ENCODE measurements around the gene ZFP92.
"Not testable (repeated sequence)": the region's sequence is repeated elsewhere in the genome, so short reads cannot be mapped to it uniquely, and the experiment has no call there.

ZFP92 gene

GRCh38 chrX:153411255-153411987, at the start of gene ZFP92:
Gene ZFP92, plus strand, starts transcription at chrX:153411472. Its CDS starts 6,851 bp downstream, at chrX:153418323.
- no peak for DNase-seq (ENCODE audit: low read depth, low spot score)

- DNase-seq (ENCODE audit: low read depth, low spot score): no peak
Observed at GRCh38 chrX:153361781-153362397, 49.4 kb upstream of the ZFP92 start.

- no peak for DNase-seq (ENCODE audit: low read depth, low spot score)
Observed at GRCh38 chrX:153365670-153366069, 45.6 kb upstream of the ZFP92 start.

GRCh38 chrX:153366119-153366518, 45.2 kb upstream of the ZFP92 start:
- no peak for DNase-seq (ENCODE audit: low read depth, low spot score)

GRCh38 chrX:153366878-153367538, 44.3 kb upstream of the ZFP92 start:
- no peak for DNase-seq (ENCODE audit: low read depth, low spot score)

- no peak for DNase-seq (ENCODE audit: low read depth, low spot score)
Observed at GRCh38 chrX:153370293-153371055, 40.8 kb upstream of the ZFP92 start.

GRCh38 chrX:153371256-153371655, 40.0 kb upstream of the ZFP92 start:
- no peak for DNase-seq (ENCODE audit: low read depth, low spot score)

- no peak for DNase-seq (ENCODE audit: low read depth, low spot score)
Observed at GRCh38 chrX:153372949-153373348, 38.3 kb upstream of the ZFP92 start.

- no peak for DNase-seq (ENCODE audit: low read depth, low spot score)
Observed at GRCh38 chrX:153374426-153374825, 36.8 kb upstream of the ZFP92 start.

- no peak for DNase-seq (ENCODE audit: low read depth, low spot score)
Observed at GRCh38 chrX:153375571-153375970, 35.7 kb upstream of the ZFP92 start.

- no peak for DNase-seq (ENCODE audit: low read depth, low spot score)
Observed at GRCh38 chrX:153377727-153378126, 33.5 kb upstream of the ZFP92 start.

GRCh38 chrX:153378607-153379006, 32.7 kb upstream of the ZFP92 start:
- no peak for DNase-seq (ENCODE audit: low read depth, low spot score)

GRCh38 chrX:153379508-153379907, 31.8 kb upstream of the ZFP92 start:
- no peak for DNase-seq (ENCODE audit: low read depth, low spot score)

GRCh38 chrX:153379971-153380581, 31.2 kb upstream of the ZFP92 start:
- DNase-seq (ENCODE audit: low read depth, low spot score): no peak

- no peak for DNase-seq (ENCODE audit: low read depth, low spot score)
Observed at GRCh38 chrX:153380691-153381090, 30.6 kb upstream of the ZFP92 start.

GRCh38 chrX:153381684-153382532, 29.4 kb upstream of the ZFP92 start:
- peak; percentile 51 for DNase-seq (ENCODE audit: low read depth, low spot score)

GRCh38 chrX:153382563-153383482, 28.4 kb upstream of the ZFP92 start:
- no peak for DNase-seq (ENCODE audit: low read depth, low spot score)

GRCh38 chrX:153384390-153384789, 26.9 kb upstream of the ZFP92 start:
- no peak for DNase-seq (ENCODE audit: low read depth, low spot score)

- not testable (repeated sequence) for DNase-seq (ENCODE audit: low read depth, low spot score)
Observed at GRCh38 chrX:153384973-153385372, 26.3 kb upstream of the ZFP92 start.

- DNase-seq (ENCODE audit: low read depth, low spot score): no peak
Observed at GRCh38 chrX:153386097-153386496, 25.2 kb upstream of the ZFP92 start.
